Activated T-cell treated with anti-CD3 and anti-CD28 coated beads, Interleukin-2, amount 50 U/mL, for 72 hours (primary cell): ENCODE data around the gene NDUFB4. TPM values are rescaled to one million over a fixed set of nuclear protein-coding genes. Genes with fewer than 3 reads are reported as not detected.

Experiments used
- ATAC-seq, 2 donors: fragments of 150-1000 bp; cut with Tn5 transposase; replicated peaks in 1 of 2; 2 replicates each; pipeline ENCODE4 v1.10.0; 2021; ENCODE audit warnings: moderate library complexity in 2 of 2, mild to moderate bottlenecking in 1 of 2
- DNase-seq, 2 donors: peaks; one replicate each; pipeline ENCODE4 v3.0.0; 2021 to 2022; ENCODE audit warnings: mixed read lengths in 1 of 2
- H3K27ac Mint-ChIP-seq: one replicate; pipeline ENCODE4 v1.8.0; 2022; ENCODE audit warnings: mild to moderate bottlenecking, moderate library complexity, mixed read lengths
- H3K27me3 Mint-ChIP-seq: one replicate; pipeline ENCODE4 v1.8.0; 2022; ENCODE audit warnings: low read depth, mixed read lengths
- H3K36me3 Mint-ChIP-seq, 2 donors: one replicate each; pipeline ENCODE4 v1.8.0; 2022; ENCODE audit warnings: mixed read lengths in 2 of 2, mild to moderate bottlenecking in 1 of 2; ENCODE audit not compliant: insufficient read depth in 2 of 2
- H3K4me1 Mint-ChIP-seq: one replicate; pipeline ENCODE4 v1.8.0; 2022; ENCODE audit warnings: low read depth, mixed read lengths
- H3K4me3 Mint-ChIP-seq, 2 donors: one replicate each; pipeline ENCODE4 v1.8.0; 2022; ENCODE audit warnings: mild to moderate bottlenecking in 2 of 2, mixed read lengths in 2 of 2, moderate library complexity in 2 of 2
- H3K9me3 Mint-ChIP-seq, 2 donors: one replicate each; pipeline ENCODE4 v1.8.0; 2022; ENCODE audit warnings: mixed read lengths in 2 of 2
- total RNA-seq, 2 donors: library from RNA; stranded (reverse); gene quantifications; one replicate each; pipeline ENCODE4 v1.2.3, GENCODE V29; 2022

Gene NDUFB4
- 100 to 1,000 TPM in 1 of 2 donors, 10 to 100 TPM in 1; 97.1 to 106 TPM for total RNA-seq

GRCh38 chr3:120596116-120596852, at the start of gene NDUFB4:
Gene NDUFB4 (plus strand): TSS chr3:120596336. CDS start chr3:120596360, 24 bp downstream.
- DNase-seq (peak; percentile 94 to 96), ATAC-seq (peak; percentile 96 to 97)
- peak within 1 kb of the TSS; percentile 95 for H3K27ac Mint-ChIP-seq
- no peaks in the 10 kb centered on the region for H3K27me3 Mint-ChIP-seq
- H3K4me1 Mint-ChIP-seq = peaks cover 10% of the 10 kb centered on the region
- no peaks in the 10 kb centered on the region for H3K9me3 Mint-ChIP-seq
- peak within 1 kb of the TSS; percentile 88 to 94 for H3K4me3 Mint-ChIP-seq
- H3K36me3 Mint-ChIP-seq = peaks cover 0 to 2% of the 10 kb centered on the region in 2 donors

- H3K27me3 Mint-ChIP-seq = no peaks in the 10 kb centered on the region
- no peak overlapping the region for H3K27ac Mint-ChIP-seq
- no peaks in the 10 kb centered on the region for H3K36me3 Mint-ChIP-seq
- no peaks in the 10 kb centered on the region for H3K4me1 Mint-ChIP-seq
- ATAC-seq (no peak), DNase-seq (no peak)
- no peak overlapping the region for H3K4me3 Mint-ChIP-seq
- no peaks in the 10 kb centered on the region for H3K9me3 Mint-ChIP-seq
These were observed 45.6 kb upstream of the NDUFB4 start for GRCh38 chr3:120550546-120550945.

GRCh38 chr3:120552184-120553172, 43.7 kb upstream of the NDUFB4 start:
- no peaks in the 10 kb centered on the region for H3K9me3 Mint-ChIP-seq
- H3K36me3 Mint-ChIP-seq = no peaks in the 10 kb centered on the region
- H3K4me1 Mint-ChIP-seq = no peaks in the 10 kb centered on the region
- no peaks in the 10 kb centered on the region for H3K27me3 Mint-ChIP-seq
- no peak overlapping the region for H3K27ac Mint-ChIP-seq
- no peak overlapping the region for H3K4me3 Mint-ChIP-seq
- DNase-seq (no peak), ATAC-seq (no peak)

GRCh38 chr3:120554812-120555606, 41.1 kb upstream of the NDUFB4 start:
- H3K4me1 Mint-ChIP-seq = peaks cover 17% of the 10 kb centered on the region
- DNase-seq = no peak
- no peak for ATAC-seq
- no peaks in the 10 kb centered on the region for H3K9me3 Mint-ChIP-seq
- no peak overlapping the region for H3K4me3 Mint-ChIP-seq
- peaks cover 5% of the 10 kb centered on the region for H3K27me3 Mint-ChIP-seq
- no peak overlapping the region for H3K27ac Mint-ChIP-seq
- no peaks in the 10 kb centered on the region for H3K36me3 Mint-ChIP-seq

- DNase-seq = no peak
- Mint-ChIP-seq H3K27ac (no peak overlapping the region), H3K4me1 (peaks cover 17% of the 10 kb centered on the region), H3K9me3 (no peaks in the 10 kb centered on the region), H3K4me3 (no peak overlapping the region), H3K36me3 (no peaks in the 10 kb centered on the region), H3K27me3 (peaks cover 5% of the 10 kb centered on the region)
- ATAC-seq = no peak
These were observed 40.3 kb upstream of the NDUFB4 start for GRCh38 chr3:120555657-120556509.

- Mint-ChIP-seq H3K27me3 (peaks cover 5% of the 10 kb centered on the region), H3K4me1 (peaks cover 17% of the 10 kb centered on the region), H3K36me3 (no peaks in the 10 kb centered on the region), H3K27ac (no peak overlapping the region), H3K4me3 (no peak overlapping the region), H3K9me3 (no peaks in the 10 kb centered on the region)
- ATAC-seq (no peak), DNase-seq (no peak)
These were observed 39.0 kb upstream of the NDUFB4 start for GRCh38 chr3:120557115-120557514.

GRCh38 chr3:120558771-120559241, 37.3 kb upstream of the NDUFB4 start:
- Mint-ChIP-seq H3K4me3 (peak overlapping the region; percentile 37 to 89), H3K4me1 (peaks cover 17% of the 10 kb centered on the region), H3K27me3 (peaks cover 5% of the 10 kb centered on the region), H3K36me3 (no peaks in the 10 kb centered on the region), H3K27ac (no peak overlapping the region), H3K9me3 (no peaks in the 10 kb centered on the region)
- peak; percentile 84 for DNase-seq
- ATAC-seq = peak; percentile 88 to 90

GRCh38 chr3:120559242-120560061, 36.7 kb upstream of the NDUFB4 start:
- DNase-seq (peak in 1 of 2 donors; percentile 5), ATAC-seq (peak; percentile 40 to 53)
- Mint-ChIP-seq H3K4me1 (peaks cover 17% of the 10 kb centered on the region), H3K36me3 (no peaks in the 10 kb centered on the region), H3K27ac (no peak overlapping the region), H3K9me3 (no peaks in the 10 kb centered on the region), H3K27me3 (peaks cover 5% of the 10 kb centered on the region), H3K4me3 (peak overlapping the region; percentile 68 to 76)

GRCh38 chr3:120560304-120561250, 35.6 kb upstream of the NDUFB4 start:
- H3K4me3 Mint-ChIP-seq = no peak overlapping the region
- no peak overlapping the region for H3K27ac Mint-ChIP-seq
- H3K9me3 Mint-ChIP-seq = no peaks in the 10 kb centered on the region
- H3K36me3 Mint-ChIP-seq = no peaks in the 10 kb centered on the region
- H3K4me1 Mint-ChIP-seq = peaks cover 17% of the 10 kb centered on the region
- DNase-seq = no peak
- peaks cover 5% of the 10 kb centered on the region for H3K27me3 Mint-ChIP-seq
- no peak for ATAC-seq

- no peak overlapping the region for H3K4me3 Mint-ChIP-seq
- DNase-seq (peak; percentile 70 to 71), ATAC-seq (peak; percentile 68 to 69)
- peaks cover 17% of the 10 kb centered on the region for H3K4me1 Mint-ChIP-seq
- peaks cover 5% of the 10 kb centered on the region for H3K27me3 Mint-ChIP-seq
- H3K36me3 Mint-ChIP-seq = no peaks in the 10 kb centered on the region
- H3K9me3 Mint-ChIP-seq = no peaks in the 10 kb centered on the region
- no peak overlapping the region for H3K27ac Mint-ChIP-seq
These were observed 34.7 kb upstream of the NDUFB4 start for GRCh38 chr3:120561251-120562045.
